Measurements from ENCODE around the gene GPR180. TPM values are rescaled to one million over a fixed set of nuclear protein-coding genes. Genes with fewer than 3 reads are reported as not detected.

Gene GPR180
- total RNA-seq, 2 donors from 2014 or later = 3.9 to 6.3 TPM

DNA sequence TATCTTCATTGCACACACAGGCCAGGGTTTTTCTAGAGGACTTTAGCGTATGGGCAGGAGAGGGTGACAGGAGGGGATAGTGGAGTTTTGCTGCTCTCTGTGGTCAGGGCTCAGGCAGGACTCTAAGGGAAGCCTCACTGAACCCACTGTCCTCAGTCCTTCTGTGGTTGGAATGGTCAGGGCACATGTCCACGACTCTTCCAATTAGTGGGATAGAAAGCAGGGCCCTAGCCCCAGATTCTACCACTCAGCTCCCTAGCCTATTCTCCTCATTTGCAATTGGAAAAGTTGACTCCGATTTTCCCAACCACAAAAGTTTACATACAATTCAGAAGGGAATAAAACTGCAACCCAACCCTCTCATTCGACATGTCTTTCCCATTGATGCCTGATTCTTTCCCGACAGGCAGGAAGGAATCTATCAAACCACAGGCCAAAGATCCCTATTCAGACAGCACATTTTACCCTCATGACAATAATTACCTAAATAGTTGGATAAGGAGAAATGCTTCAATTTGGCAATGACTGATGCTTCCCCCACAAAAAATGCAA, 43.9 kb upstream of the GPR180 start:
- no peaks in the 10 kb centered on the region for H3K9me3 ChIP-seq
- TF ChIP-seq, protein P1, sequence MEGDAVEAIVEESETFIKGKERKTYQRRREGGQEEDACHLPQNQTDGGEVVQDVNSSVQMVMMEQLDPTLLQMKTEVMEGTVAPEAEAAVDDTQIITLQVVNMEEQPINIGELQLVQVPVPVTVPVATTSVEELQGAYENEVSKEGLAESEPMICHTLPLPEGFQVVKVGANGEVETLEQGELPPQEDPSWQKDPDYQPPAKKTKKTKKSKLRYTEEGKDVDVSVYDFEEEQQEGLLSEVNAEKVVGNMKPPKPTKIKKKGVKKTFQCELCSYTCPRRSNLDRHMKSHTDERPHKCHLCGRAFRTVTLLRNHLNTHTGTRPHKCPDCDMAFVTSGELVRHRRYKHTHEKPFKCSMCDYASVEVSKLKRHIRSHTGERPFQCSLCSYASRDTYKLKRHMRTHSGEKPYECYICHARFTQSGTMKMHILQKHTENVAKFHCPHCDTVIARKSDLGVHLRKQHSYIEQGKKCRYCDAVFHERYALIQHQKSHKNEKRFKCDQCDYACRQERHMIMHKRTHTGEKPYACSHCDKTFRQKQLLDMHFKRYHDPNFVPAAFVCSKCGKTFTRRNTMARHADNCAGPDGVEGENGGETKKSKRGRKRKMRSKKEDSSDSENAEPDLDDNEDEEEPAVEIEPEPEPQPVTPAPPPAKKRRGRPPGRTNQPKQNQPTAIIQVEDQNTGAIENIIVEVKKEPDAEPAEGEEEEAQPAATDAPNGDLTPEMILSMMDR (IDR thresholded peaks at IDR 0.05) = no peak
- DNase-seq (ENCODE audit: low spot score) = no peak
- H3K36me3 ChIP-seq = no peaks in the 10 kb centered on the region
- no peak for ATAC-seq (ENCODE audit: insufficient number of reproducible peaks, low FRiP score, low read depth)
- no peak overlapping the region for H3K4me3 ChIP-seq
- no peaks in the 10 kb centered on the region for H3K27me3 ChIP-seq (replicated peaks; ENCODE audit: insufficient read depth)
- no peaks in the 10 kb centered on the region for H3K4me1 ChIP-seq (ENCODE audit: control insufficient read depth in 1 of 2, low read depth in 2 of 2)
- H3K27ac ChIP-seq = no peak overlapping the region

DNA sequence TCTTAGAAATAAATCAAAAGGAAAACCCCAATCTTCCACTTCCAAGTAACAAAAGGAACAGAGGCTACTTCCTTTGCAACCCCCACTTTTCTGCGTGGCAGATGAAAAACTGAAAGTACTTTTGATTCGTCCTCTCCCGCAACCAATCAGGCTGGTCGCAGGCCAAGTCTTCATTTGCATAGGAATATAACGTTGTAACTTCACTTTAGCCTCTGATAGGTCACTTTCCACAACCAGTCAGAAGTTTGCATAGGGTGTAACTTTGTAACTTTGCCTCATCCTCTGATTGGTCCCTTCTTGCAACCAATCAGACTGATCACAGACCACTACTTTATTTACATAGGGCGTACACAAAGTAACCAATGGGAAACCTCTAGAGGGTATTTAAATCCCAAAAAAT, 42.9 kb upstream of the GPR180 start:
- Histone ChIP-seq H3K9me3 (no peaks in the 10 kb centered on the region), H3K4me3 (no peak overlapping the region), H3K27ac (no peak overlapping the region), H3K36me3 (no peaks in the 10 kb centered on the region), H3K4me1 (ENCODE audit: control insufficient read depth in 1 of 2, low read depth in 2 of 2) (no peaks in the 10 kb centered on the region), H3K27me3 (replicated peaks; ENCODE audit: insufficient read depth) (no peaks in the 10 kb centered on the region)
- TF ChIP-seq, protein P1 (IDR thresholded peaks at IDR 0.05) = no peak
- no peak for DNase-seq (ENCODE audit: low spot score)
- no peak for ATAC-seq (ENCODE audit: insufficient number of reproducible peaks, low FRiP score, low read depth)

DNA sequence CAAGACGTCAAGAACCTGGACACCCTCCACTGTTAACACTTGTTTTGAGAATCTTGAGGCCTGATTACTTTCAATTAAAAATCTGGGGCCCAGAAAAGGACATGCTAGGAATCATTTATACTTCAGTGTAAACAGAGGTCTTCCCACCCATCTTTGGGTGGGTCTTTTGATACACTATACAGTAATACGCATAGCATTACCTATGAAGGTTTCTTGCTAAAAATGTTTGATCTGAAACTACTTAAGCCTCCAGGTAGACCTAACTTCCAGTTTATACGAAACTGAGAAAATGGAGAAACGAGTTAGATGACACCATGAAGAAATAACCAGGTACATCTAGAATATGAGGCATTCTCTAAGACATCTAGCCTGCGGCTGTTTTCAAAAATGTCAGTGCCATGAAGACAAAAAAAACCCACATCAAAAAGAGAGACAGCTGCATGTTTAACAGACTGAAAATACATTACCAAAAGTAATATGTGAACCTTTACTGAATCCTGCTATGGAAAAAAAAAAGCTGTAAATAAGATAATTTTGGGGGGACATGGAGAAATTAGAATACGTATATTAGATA, 42.3 kb upstream of the GPR180 start:
- Histone ChIP-seq H3K36me3 (no peaks in the 10 kb centered on the region), H3K4me3 (no peak overlapping the region), H3K27ac (no peak overlapping the region), H3K4me1 (ENCODE audit: control insufficient read depth in 1 of 2, low read depth in 2 of 2) (no peaks in the 10 kb centered on the region), H3K9me3 (no peaks in the 10 kb centered on the region), H3K27me3 (replicated peaks; ENCODE audit: insufficient read depth) (no peaks in the 10 kb centered on the region)
- TF ChIP-seq, protein P1 (IDR thresholded peaks at IDR 0.05) = no peak
- ATAC-seq (ENCODE audit: insufficient number of reproducible peaks, low FRiP score, low read depth) (no peak), DNase-seq (ENCODE audit: low spot score) (no peak)

DNA sequence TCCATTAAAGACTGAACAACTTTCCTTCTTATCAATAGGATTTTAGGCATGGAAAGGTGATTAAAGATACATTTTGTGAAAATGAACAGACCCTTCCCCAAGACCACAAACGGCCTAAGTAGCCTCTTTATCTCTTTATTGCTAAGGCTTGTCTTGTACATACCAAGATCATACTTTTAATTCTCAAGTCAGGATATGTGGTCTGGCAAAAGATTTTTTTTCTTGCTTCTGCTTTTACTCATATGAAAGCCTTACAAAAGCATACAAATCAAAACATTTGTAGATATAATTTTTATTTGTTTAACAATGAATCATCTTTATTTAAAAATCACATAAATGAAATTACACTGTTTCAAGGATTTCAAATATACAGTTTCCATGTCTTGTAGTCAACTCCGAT, 41.5 kb upstream of the GPR180 start:
- Histone ChIP-seq H3K27ac (no peak overlapping the region), H3K9me3 (no peaks in the 10 kb centered on the region), H3K4me3 (no peak overlapping the region), H3K27me3 (replicated peaks; ENCODE audit: insufficient read depth) (no peaks in the 10 kb centered on the region), H3K36me3 (no peaks in the 10 kb centered on the region), H3K4me1 (ENCODE audit: control insufficient read depth in 1 of 2, low read depth in 2 of 2) (no peaks in the 10 kb centered on the region)
- DNase-seq (ENCODE audit: low spot score) = no peak
- no peak for ATAC-seq (ENCODE audit: insufficient number of reproducible peaks, low FRiP score, low read depth)
- TF ChIP-seq, protein P1 (IDR thresholded peaks at IDR 0.05) = no peak

DNA sequence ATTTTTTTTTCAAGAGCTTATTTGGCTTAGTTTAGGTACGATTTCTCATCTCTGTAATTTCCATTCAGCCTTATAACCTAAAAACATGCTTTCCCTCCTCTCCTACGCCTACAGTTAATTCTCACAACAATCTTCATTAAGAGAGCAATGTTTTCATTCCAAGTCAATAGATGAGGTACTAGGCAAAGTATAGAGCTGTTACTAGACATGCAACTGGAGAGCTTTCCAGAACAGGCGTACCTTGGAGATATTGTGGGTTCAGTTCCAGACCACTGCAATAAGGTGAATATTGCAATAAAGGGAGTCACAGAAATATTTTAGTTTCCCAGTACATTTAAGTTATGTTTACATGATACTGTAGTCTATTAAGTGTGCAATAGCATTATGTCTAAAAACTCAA, 40.5 kb upstream of the GPR180 start:
- Histone ChIP-seq H3K27me3 (replicated peaks; ENCODE audit: insufficient read depth) (no peaks in the 10 kb centered on the region), H3K27ac (no peak overlapping the region), H3K4me1 (ENCODE audit: control insufficient read depth in 1 of 2, low read depth in 2 of 2) (no peaks in the 10 kb centered on the region), H3K9me3 (no peaks in the 10 kb centered on the region), H3K36me3 (no peaks in the 10 kb centered on the region), H3K4me3 (no peak overlapping the region)
- DNase-seq (ENCODE audit: low spot score) (no peak), ATAC-seq (ENCODE audit: insufficient number of reproducible peaks, low FRiP score, low read depth) (no peak)
- TF ChIP-seq, protein P1 (IDR thresholded peaks at IDR 0.05) = no peak

Data from thoracic aorta (tissue), 2 donors.